ENCODE results near the gene CPSF6.
"Not testable (repeated sequence)": the region's sequence is repeated elsewhere in the genome, so short reads cannot be mapped to it uniquely, and the experiment has no call there.

CPSF6 gene

DNA sequence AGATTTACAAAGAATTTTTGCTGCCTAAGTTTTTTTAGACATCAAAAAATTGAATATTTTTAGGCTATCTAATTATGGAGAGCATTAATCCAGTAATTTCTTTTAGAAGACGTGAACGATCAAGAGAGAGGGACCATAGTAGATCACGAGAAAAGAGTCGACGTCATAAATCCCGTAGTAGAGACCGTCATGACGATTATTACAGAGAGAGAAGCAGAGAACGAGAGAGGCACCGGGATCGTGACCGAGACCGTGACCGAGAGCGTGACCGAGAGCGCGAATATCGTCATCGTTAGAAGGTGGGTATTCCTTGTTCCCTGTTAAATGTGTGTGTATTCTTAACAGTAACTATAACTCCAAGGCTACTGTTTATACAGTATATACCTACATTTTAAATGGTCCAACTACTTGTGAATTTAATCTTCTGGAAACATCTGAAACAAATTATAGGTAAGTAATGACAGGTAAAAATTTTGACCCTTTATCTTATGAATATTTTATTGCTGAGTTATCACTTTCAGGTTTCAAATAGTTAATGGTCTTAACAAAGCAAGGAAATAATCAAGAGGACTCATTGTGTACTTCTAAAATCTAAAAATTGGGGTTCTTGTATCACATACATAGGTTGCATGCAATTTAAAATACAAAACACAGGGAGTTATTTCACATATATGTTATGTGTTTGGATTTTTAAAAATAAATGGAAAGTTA is 23.1 kb downstream of the CPSF6 start:
- no peak for DNase-seq

DNA sequence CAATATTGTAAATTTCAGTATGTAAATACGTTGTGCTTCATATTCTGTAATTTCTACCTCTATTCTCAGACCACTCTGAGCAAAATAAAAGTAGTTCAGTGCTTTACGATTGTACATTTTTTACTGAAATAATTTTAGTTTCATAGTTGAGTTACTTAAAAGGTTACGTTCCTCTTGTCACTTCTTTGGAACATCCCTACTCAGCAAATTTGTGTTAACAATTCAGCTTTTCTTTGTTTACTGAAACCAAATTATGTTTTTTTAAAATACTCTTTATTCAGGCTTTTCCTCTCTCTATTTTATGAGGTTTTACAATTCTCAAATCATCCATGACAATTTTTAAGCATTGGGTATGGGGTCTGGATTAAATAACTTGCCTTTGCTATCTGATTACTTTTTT is 25.8 kb downstream of the CPSF6 start:
- no peak for DNase-seq

DNA sequence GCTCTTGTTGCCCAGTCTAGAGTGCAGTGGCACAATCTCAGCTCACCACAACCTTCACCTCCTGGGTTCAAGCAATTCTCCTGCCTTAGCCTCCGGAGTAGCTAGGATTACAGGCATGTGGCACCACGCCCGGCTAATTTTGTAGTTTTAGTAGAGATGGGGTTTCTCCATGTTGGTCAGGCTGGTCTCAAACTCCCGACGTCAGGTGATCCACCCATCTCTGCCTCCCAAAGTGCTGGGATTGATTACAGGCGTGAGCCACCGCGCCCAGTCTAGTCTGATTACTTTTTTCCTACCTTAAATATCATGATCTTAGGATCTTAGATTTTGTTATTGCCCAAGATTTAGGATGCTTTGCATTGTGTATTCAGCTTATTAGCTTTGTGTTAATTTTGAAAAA is 26.3 kb downstream of the CPSF6 start:
- not testable (repeated sequence) for DNase-seq

DNA sequence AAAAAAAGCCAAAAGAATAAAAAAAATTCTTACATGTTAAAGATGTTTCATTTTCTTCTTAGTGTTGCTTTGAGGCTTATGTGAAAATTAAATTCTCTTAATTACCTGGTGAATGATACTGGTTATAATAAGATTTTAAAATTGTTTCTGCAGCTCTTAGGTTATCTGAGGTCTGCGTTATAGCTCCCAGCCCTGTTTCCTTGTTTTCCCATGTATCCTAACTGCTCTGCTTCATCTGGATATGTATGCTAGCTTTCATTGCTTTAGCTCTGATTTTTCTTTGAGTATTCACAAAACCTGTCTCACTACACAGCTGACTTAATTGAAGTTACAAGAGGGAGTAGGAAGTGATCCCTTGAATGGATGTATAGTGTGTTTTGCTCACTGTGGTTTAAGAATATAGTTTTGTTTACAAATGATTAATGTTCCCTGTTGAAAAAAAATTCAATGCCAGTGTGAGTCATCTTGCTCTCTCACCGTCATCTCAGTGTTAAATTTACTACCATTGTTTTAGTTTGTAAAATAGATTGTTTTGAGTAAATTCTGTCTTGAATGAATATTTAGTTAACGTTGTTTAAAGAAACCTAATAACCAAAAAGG is 26.8 kb downstream of the CPSF6 start:
- no peak for DNase-seq

DNA sequence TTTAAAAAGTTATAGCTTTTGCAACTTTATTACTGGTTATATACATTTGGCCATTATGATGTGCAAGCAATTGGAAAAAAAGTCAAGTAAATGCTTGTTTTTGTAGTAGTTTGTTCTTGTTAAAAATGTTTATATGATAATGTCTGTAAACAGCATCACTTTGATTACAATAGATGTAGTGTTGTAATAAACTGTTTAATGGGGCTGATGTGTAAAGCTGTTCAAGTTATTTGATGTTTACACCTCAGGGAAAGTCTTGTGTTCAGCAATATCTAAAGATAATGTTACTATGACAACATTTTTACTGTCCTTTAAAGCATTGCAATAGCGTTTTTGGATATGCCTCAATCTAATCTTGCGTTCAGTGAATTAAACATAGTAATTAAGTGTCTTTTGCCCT is 30.4 kb downstream of the CPSF6 start:
- no peak for DNase-seq

DNA sequence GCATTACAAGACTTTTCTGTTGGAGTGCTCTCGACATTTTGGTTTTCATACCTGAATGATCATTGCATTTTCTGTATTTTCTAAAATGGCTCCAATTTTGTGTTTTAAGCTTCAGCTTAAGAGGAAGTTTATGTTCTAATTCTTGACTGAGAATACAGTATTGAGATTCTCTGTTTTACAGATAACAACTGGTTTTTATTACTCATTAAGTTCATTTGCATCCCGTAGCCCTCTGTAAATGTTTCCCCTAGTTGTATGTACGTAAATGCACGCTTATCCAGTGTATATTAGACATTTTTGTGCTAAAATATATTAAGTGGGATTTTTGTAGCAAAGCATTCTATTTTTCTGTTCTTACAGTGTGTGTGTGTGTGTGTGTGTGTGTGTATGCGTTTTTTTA is 33.1 kb downstream of the CPSF6 start:
- no peak for DNase-seq

DNA sequence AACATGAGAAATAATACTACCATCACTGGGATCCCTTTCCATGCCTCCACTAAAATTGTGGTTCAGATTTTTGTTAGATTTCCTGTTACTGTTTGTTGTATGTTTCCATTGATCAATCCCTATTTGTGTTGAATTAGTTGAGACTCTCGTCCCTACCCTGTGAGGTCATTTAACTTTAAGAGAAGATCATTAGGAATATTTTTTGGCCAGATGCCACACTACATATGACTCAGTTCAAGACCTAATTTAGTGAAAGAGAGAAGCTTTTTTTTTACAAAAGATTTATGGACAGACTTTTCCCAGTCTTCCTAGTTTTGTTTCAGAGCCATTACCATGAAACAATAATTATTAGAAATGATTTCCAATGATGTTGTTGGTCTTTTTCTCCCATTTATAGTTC is 35.5 kb downstream of the CPSF6 start:
- DNase-seq: no peak

DNA sequence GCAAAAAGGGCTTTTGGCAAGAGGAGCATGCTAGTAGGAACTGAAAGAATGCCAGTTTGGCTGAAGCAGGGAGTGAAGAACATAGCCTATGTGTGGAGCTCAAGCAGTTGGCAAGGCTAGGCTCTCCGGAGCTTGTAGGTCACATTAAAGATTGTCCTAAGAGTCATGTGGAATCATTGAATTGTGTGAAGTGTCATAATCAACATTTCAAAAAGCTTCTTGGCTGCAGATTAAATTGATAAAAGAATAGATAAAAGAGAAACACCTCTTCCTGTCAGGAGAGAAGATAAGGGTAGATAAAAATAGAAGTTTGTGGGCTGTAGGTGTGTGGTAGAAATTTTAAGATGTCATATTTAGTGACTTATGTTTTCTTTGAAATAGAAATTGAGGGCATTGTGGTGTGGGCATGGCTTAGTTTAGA is 36.1 kb downstream of the CPSF6 start:
- DNase-seq: no peak

DNA sequence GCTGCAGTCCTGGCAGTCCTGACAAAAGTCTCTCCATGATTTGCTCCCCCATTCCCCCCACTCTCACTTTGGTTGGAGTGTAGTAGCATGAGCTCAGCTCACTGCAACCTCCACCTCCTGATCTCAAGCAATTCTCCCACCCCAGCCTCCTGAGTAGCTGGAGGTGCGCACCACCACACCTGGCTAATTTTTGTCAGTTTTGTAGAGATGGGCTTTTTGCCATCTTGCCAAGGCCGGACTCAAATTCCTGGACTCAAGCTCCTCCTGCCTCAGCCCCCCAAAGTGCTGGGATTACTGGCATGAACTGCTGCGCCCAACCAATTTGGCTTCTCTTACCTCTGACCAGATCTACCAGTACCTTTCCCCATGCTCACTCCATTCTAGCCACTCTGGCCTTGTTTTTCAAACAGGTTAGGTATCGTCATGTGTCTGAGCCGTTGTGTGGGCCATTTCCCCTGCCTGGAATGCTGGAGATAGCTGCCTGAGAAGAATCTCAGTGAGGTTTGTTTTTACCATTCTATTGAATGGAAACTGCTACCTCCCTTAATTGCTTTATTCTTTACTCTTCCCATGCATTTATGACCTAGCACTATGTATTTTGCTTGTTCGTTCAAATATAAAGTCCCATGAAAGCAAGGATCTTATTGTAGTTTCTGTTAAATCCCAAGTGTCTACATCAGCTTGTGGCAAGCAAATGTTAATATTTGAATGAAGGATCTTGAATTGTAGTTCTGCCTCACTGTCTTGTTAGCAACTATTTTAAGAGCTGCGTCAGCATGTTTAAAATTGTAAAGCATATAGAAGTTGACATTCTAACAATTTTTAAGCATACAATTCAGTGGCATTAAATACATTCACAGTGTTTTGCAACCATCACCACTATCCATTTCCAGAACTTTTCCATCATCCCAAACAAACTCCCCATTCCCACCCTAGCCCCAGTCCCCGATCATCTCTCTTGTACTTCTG is 39.7 kb downstream of the CPSF6 start:
- DNase-seq: no peak

DNA sequence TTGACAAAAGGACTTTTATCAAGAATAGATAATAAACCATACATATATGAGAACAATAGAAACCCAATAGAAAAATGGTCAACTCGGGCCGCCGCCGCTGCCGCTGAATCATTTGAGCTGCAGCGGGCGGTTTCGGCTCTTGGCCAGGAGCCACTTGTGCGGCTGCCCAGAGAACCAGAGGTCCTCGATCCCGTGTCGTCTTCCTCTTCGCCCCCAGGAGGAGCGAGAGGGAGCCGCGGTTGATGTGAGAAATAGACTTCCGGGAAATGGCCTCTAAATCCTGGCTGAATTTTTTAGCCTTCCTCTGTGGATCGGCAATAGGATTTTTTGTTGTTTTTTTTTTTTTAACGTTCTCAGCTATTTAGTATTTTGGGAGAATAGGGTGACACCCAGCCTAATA is 44.8 kb downstream of the CPSF6 start:
- no peak for DNase-seq

DNA sequence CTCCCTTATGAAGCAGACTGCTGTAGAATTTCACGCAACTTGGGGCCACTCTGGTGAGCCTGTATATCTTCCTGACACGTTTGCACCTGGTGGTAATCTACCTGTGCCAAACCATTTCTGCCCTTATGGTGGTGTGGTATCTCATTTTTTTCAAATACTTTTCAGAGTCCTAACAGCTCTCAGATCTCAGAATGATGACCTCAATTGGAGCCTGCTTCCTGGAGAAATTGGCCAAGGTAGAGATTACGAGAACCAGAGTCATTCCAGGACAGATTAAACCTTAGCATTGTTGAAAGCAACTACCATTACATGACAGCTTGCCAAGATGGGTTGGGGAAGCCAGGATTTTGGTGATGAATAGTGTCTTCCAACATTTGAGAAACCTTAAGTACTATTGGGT is 48.2 kb downstream of the CPSF6 start:
- no peak for DNase-seq

DNA sequence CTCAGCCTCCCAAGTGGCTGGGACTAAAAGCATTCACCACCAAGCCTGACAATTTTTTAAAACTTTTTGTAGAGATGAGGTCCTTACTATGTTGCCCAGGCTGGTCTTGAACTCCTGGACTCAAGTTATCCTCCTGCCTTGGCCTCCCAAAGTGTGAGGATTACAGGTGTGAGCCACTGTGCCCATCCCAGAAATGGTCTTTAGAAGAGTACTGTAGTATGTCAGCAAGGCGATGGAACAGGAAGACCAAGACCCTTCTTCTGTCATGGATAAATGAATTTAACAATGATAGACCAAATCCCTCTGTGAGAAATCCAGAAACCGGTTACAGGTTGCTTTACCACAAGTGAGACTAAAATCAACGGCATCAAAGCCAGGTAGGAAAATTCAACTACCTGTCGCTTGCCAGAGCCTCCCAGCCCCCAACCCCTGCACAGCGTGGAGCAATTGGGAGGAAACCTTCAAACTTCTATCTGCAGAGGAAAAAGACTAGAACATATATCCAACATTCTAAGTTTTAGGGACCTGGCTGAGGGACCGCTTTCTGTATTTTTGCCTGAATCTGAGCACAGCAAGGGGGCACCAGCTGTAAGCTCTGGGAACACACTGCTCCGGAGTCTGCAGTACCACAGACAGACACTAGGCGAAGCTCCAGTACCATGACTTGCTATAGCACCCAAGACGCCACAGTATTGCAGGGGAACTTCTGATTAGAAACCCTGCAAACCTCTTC is 51.3 kb downstream of the CPSF6 start:
- DNase-seq: peak; percentile 66

DNA sequence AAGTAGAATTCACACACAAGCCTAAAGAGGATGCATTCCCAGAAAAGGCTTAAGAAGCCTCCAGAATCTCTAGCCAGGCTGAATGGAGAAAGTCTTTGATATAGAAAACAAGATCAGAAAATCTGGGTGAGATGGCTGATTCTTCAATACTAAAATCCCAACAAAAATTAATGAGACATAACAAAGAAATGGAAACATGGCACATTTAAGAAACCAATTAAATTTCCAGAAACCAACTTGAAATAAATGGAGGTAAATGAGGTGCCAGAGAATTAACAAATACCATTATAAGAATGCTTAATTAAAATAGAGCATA is 51.9 kb downstream of the CPSF6 start:
- no peak for DNase-seq

DNA sequence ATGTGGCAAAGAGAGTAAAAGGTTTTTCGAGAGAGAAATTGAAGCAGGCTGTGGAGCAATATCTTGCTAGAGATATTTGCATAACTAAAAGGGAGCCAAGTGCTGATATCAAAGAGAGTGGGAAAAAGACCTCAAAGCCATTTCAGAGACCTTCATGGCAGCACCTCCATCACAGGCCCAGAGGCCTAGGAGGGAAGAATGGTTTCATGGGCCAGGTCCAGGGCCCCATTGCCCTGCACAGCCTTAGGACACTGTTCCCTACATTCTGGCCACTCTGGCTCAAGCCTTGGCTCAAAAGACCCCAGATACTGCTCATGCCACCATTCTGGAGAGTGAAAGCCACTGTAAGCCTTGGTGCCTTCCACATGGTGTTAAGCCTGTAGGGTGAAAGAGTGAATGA is 58.8 kb downstream of the CPSF6 start:
- no peak for DNase-seq

DNA sequence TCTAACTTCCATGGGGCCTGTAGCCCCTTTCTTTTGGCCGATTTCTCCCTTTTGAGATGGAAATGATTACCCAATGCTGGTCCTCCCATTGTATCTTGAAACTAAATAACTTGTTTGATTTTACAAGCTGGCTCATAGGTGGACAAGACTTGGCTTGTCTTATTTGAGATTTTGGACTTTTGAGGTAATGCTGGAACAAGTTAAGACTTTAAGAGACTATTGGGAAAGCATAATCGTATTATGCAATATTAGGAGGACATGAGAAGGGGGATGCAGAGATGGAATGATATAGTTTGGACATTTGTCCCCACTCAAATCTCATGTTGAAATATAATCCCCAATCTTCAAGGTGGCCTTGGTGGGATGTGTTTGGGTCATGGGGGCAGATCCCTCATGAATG is 59.6 kb downstream of the CPSF6 start:
- no peak for DNase-seq

DNA sequence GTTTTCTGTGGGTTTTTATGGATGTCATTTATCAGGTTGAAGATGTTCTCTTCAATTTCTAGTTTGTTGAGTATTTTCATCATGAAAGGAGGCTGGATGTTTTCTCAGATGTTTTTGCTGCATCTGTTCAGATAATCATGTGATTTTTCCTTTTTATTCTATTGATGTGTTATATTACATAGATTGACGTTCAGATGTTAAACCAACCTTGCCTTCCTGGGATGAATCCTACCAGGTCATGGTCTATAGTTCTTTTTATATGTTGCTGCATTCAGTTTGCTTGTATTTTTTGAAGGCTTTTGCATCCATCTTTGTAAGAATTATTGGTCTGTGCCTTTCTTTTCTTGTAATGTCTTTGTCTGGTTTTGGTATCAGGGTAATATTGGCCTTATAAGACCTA is 64.9 kb downstream of the CPSF6 start:
- no peak for DNase-seq

DNA sequence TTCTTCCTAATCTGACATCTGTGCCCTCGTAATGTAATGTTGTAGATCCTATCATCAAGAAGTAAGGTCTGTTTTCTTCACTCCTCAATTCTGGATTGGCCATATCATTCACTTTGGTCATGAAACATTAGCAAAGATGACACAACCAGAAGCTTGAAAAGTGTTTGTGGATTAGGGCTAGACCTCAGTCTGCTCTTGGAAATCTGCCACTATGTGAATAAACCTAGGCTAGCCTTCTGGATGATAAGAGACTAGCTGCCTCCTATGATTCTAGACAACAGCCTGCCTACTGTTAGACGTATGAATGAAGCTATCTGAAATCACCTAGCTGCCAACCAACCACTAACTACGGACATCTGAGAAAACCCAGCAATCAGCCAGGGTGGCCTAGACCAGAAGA is 70.1 kb downstream of the CPSF6 start:
- no peak for DNase-seq

DNA sequence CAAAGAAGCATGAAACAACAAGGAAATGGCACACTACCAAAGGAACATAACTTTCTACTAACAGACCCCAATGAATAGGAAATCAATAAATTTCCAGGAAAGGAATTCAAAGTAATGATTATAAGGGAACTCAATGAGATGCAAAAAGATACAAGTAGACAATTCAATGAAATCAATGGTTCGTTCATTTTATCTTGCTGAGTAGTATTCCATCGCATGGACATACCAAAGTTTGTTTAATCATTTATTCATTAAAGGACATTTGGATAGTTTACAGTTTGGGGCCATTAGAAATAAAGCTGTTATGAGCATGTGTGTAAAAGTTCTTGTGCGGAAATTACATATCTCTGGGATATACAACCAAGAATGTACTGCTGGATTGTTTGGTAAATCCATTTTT is 73.8 kb downstream of the CPSF6 start:
- DNase-seq: no peak

DNA sequence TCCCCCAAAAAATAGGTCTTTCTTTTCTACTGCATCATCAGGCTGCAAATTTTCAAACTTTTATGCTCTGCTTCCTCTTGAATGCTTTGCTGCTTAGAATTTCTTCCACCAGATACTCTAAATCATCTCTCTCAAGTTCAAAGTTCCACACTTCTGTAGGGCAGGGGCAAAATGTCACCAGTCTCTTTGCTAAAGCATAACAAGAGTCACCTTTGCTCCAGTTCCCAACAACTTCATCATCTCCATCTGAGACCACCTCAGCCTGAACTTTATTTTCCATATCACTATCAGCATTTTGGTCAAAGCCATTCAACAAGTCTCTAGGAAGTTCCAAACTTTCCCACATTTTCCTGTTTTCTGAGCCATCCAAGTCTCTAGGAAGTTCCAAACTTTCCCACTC is 77.4 kb downstream of the CPSF6 start:
- not testable (repeated sequence) for DNase-seq

DNA sequence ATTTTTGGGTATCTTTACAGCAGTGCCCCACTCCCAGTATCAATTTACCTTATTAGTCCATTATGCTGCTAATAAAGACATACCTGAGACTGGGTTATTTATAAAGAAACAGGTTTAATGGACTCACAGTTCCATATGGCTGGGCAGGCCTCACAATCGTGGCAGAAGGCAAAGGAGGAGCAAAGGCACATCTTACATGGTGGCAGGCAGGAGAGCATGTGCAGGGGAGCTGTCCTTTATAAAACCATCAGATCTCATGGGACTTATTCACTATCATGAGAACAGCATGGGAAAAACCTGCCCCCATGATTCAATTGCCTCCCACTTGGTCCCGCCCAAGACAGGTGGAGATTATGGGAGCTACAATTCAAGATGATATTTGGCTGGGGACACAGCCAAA is 77.9 kb downstream of the CPSF6 start:
- not testable (repeated sequence) for DNase-seq

DNA sequence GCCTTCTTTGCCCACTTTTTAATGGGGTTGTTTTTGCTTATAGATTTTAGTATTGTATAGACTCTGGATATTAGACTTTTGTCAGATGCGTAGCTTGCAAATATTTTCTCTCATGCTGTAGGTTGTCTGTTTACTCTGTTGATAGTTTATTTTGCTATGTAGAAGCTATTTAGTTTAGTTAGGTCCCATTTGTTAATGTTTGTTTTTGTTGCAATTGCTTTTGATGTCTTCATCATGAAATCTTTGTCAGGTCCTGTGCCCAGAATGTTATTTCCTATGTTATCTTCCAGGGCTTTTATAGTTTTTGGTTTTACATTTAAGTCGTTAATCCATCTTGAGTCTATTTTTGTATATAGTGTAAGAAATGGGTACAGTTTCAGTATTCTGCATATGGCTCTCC is 78.9 kb downstream of the CPSF6 start:
- no peak for DNase-seq

DNA sequence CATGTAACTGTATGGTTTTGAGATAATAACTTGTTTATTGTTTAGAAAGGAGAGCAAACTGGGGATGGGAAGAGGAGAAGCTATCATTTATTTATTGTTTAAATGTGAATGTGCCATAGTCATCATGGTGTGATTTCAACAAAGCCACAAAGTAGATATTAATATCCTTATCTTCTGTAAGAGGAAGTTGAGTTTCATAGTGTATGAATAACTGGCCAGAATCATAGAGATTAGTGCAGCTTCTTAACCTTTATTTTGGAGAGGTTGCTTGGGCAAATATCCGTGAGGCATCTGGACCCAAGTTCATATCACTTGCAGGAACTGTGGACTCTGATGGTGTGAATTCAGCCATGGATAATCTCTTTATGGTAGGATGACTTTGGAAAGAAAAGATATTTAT is 82.0 kb downstream of the CPSF6 start:
- DNase-seq: peak; percentile 14
